Natural killer cell (primary cell): ENCODE results near the gene STK16. TPM values are rescaled to one million over a fixed set of nuclear protein-coding genes. Genes with fewer than 3 reads are reported as not detected.

Experiments
- ATAC-seq, 3 donors: fragments of 150-1000 bp in 2 of 3; fragments of 200-7000 bp in 1 of 3; cut with Tn5 transposase; 1 replicate in 1 of 3; 2 replicates in 2 of 3; pipeline ENCODE4 v1.10.0; 2021; ENCODE audit warnings: mild to moderate bottlenecking in 2 of 3, moderate library complexity in 2 of 3
- DNase-seq, 2 donors: peaks; one replicate each; pipeline versions ENCODE4 v3.0.0 to v3.0.0-alpha.2; 2013 to 2021; ENCODE audit warnings: mixed read lengths in 1 of 2
- H3K27ac ChIP-seq: one replicate; pipeline ENCODE4 v1.5.1; 2013; ENCODE audit warnings: mild to moderate bottlenecking, low read length
- H3K27me3 ChIP-seq: one replicate; pipeline ENCODE4 v1.6.1; 2013; ENCODE audit warnings: low read length; ENCODE audit not compliant: control insufficient read depth, insufficient read depth
- H3K36me3 ChIP-seq: one replicate; pipeline ENCODE4 v1.6.1; 2013; ENCODE audit warnings: low read length; ENCODE audit not compliant: control insufficient read depth, insufficient read depth
- H3K4me1 ChIP-seq: one replicate; pipeline ENCODE4 v1.6.1; 2013; ENCODE audit warnings: low read length; ENCODE audit not compliant: control insufficient read depth, insufficient read depth
- H3K4me3 ChIP-seq: one replicate; pipeline ENCODE4 v1.5.1; 2013; ENCODE audit warnings: low read length
- H3K9me3 ChIP-seq: one replicate; pipeline ENCODE4 v1.6.1; 2013; ENCODE audit warnings: low read length; ENCODE audit not compliant: control insufficient read depth, insufficient read depth
- H3K27ac Mint-ChIP-seq, 2 donors: one replicate each; pipeline ENCODE4 v1.8.0; 2022; ENCODE audit warnings: mild to moderate bottlenecking in 2 of 2, mixed read lengths in 2 of 2, moderate library complexity in 1 of 2
- H3K27me3 Mint-ChIP-seq, 2 donors: one replicate each; pipeline ENCODE4 v1.8.0; 2022; ENCODE audit warnings: low read depth in 2 of 2, mixed read lengths in 2 of 2
- H3K36me3 Mint-ChIP-seq: one replicate; pipeline ENCODE4 v1.8.0; 2022; ENCODE audit warnings: mixed read lengths
- H3K4me1 Mint-ChIP-seq, 2 donors: one replicate each; pipeline ENCODE4 v1.8.0; 2022; ENCODE audit warnings: mixed read lengths in 2 of 2
- H3K4me3 Mint-ChIP-seq: one replicate; pipeline ENCODE4 v1.8.0; 2022; ENCODE audit warnings: mild to moderate bottlenecking, moderate library complexity, mixed read lengths
- H3K9me3 Mint-ChIP-seq, 2 donors: one replicate each; pipeline ENCODE4 v1.8.0; 2022; ENCODE audit warnings: mixed read lengths in 2 of 2
- WGBS: methylation state at CpG from one replicate; pipeline ENCODE4 v1.1.7; 2013; ENCODE audit warnings: missing lambda C conversion rate; ENCODE audit not compliant: insufficient coverage; 5-methylcytosine and 5-hydroxymethylcytosine counted together
- intact Hi-C: fragments of 100-400 bp; cut with micrococcal nuclease; formaldehyde crosslinking; loops from one replicate; pipeline ENCODE4 v1.14.2; 2022
- total RNA-seq, 4 donors: library from RNA; stranded (reverse); fragments of 120-200 nt in 1 of 4; gene quantifications; one replicate each; pipeline versions ENCODE4 v1.2.3 to v1.2.4, GENCODE V29; 2013 to 2022
- TF ChIP-seq, protein P1 (sequence below): fragments of 200-600 bp; IDR thresholded peaks from one replicate; pipeline ENCODE4 v1.8.0; 2022; ENCODE audit warnings: antibody characterized with exemption

The STK16 gene
- total RNA-seq, 3 donors from 2014 or later (not counting 1 experiment from before 2014, with no cell fraction given): 28.7 to 32.5 (median 32.4) TPM

DNA sequence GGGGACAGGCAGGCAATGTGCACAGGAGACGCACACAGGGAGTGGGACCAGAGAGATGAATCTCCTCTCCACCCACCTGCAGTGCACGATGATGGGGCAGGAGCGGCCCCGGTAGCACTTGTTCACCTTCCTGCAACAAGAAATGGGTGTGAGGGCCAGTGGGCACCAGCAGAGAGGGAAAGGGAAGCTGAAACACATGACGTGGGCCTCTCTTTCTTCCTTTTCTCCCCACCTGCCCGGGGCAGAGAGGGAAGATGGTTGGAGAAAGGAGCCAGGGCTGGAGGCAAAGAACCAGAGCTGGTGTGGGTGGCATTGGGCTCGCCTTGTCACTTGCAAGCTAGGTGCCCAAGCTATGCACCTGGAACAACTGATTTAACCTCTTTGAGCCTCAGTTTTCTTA, 46.1 kb downstream of the STK16 start:
- intact Hi-C loops: no loop called here
- Mint-ChIP-seq H3K4me1 (peaks cover 6 to 17% of the 10 kb centered on the region in 2 donors), H3K4me3 (no peak overlapping the region), H3K36me3 (no peaks in the 10 kb centered on the region), H3K27me3 (peaks cover 0 to under 1% of the 10 kb centered on the region in 2 donors), H3K9me3 (no peaks in the 10 kb centered on the region), H3K27ac (peak overlapping the region in 1 of 2 donors; percentile 31)
- no peak for ATAC-seq
- H3K36me3 ChIP-seq: peaks cover 5% of the 10 kb centered on the region
- no peaks in the 10 kb centered on the region for H3K9me3 ChIP-seq
- H3K27ac ChIP-seq: no peak overlapping the region
- no peak for DNase-seq
- TF ChIP-seq, protein P1, sequence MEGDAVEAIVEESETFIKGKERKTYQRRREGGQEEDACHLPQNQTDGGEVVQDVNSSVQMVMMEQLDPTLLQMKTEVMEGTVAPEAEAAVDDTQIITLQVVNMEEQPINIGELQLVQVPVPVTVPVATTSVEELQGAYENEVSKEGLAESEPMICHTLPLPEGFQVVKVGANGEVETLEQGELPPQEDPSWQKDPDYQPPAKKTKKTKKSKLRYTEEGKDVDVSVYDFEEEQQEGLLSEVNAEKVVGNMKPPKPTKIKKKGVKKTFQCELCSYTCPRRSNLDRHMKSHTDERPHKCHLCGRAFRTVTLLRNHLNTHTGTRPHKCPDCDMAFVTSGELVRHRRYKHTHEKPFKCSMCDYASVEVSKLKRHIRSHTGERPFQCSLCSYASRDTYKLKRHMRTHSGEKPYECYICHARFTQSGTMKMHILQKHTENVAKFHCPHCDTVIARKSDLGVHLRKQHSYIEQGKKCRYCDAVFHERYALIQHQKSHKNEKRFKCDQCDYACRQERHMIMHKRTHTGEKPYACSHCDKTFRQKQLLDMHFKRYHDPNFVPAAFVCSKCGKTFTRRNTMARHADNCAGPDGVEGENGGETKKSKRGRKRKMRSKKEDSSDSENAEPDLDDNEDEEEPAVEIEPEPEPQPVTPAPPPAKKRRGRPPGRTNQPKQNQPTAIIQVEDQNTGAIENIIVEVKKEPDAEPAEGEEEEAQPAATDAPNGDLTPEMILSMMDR: no peak
- WGBS: 100% methylated on average over 2 of the region's 7 CpGs
- H3K4me1 ChIP-seq: peaks cover 10% of the 10 kb centered on the region
- no peaks in the 10 kb centered on the region for H3K27me3 ChIP-seq
- H3K4me3 ChIP-seq: no peak overlapping the region

DNA sequence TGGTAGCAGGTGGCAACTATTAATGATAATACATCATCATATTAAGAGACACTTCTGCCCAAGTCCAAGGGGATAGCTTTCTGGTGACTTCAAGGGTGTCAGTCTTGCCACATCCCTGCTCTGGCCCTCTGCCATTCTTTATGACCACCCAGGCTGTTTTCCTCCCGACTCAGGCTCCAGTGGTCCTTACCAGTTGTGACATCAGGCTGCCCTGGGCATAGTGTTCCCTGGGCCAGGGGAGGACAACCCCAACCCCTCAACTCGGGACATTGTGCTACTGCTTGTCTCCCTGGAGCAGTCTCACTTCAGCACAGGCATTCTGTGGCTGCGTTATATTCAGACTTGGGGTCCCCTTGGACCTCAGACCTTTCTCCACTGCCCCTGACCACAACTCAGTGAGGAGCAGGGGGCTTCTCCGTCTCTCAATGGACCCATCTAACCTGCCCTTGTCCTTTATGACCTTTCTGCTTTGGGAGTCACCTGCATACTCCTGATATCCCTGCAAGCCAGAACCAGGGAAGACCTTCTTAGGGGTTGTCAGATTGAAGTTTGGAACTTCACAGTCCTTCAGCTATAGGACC, 46.7 kb downstream of the STK16 start:
- Mint-ChIP-seq H3K27me3 (peaks cover 0 to 2% of the 10 kb centered on the region in 2 donors), H3K9me3 (no peaks in the 10 kb centered on the region), H3K4me1 (peaks cover 6 to 17% of the 10 kb centered on the region in 2 donors), H3K4me3 (no peak overlapping the region), H3K36me3 (no peaks in the 10 kb centered on the region), H3K27ac (no peak overlapping the region)
- Histone ChIP-seq H3K4me1 (peaks cover 10% of the 10 kb centered on the region), H3K36me3 (no peaks in the 10 kb centered on the region), H3K27me3 (no peaks in the 10 kb centered on the region), H3K9me3 (no peaks in the 10 kb centered on the region), H3K27ac (no peak overlapping the region), H3K4me3 (no peak overlapping the region)
- TF ChIP-seq, protein P1: no peak
- ATAC-seq (no peak), DNase-seq (no peak)
- WGBS: 83% methylated on average over 4 of the region's 4 CpGs
- intact Hi-C loops: no loop called here

DNA sequence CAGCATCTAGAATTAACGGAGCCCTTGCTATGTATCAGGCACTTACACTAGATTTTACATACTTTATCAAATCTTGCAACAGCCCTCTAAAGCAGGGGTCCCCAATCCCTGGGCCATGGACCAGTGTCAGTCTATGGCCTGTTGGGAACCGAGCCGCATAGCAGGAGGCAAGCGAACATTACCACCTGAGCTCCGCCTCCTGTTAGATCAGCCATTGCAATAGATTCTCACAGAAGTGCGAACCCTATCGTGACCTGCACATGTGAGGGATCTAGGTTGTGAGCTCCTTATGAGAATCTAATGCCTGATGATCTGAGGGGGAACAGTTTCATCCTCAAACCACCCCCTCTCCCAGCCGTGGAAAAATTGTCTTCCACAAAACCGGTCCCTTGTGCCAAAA, 47.3 kb downstream of the STK16 start:
- peaks cover 0 to 2% of the 10 kb centered on the region in 2 donors for H3K27me3 Mint-ChIP-seq
- ATAC-seq (no peak), DNase-seq (no peak)
- Histone ChIP-seq H3K4me3 (no peak overlapping the region), H3K9me3 (no peaks in the 10 kb centered on the region), H3K27ac (no peak overlapping the region), H3K4me1 (peaks cover 10% of the 10 kb centered on the region), H3K36me3 (no peaks in the 10 kb centered on the region), H3K27me3 (no peaks in the 10 kb centered on the region)
- intact Hi-C loops: no loop called here
- peaks cover 6 to 17% of the 10 kb centered on the region in 2 donors for H3K4me1 Mint-ChIP-seq
- no peaks in the 10 kb centered on the region for H3K36me3 Mint-ChIP-seq
- no peaks in the 10 kb centered on the region for H3K9me3 Mint-ChIP-seq
- 95% methylated on average over 8 of the region's 9 CpGs for WGBS
- TF ChIP-seq, protein P1: no peak
- H3K4me3 Mint-ChIP-seq: no peak overlapping the region
- no peak overlapping the region for H3K27ac Mint-ChIP-seq

DNA sequence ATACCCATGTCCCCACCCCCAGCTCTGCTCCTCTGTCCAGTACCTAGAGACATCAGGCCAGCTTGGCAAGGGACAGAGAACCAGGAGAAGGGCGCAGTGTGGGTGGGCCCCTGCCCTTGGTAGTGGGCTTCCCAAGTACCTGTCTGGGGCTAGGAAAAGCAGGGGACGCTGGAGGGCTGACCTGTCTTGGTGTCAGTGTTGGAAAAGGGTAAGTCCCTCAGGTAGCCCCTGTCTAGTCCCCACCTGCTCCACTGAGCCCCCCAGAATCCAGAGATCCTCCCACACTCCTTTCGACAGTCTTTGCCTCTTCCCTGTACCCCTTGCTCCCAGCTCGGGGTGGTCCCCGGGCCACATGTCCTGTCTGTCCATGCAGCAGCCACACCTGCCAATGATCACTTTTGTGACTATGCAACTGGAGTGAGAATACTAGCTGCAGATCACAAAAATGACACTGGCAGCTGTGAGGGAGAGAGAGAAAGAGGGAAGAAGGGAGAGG, 48.5 kb downstream of the STK16 start:
- Mint-ChIP-seq H3K27ac (peak overlapping the region; percentile 78 to 80), H3K27me3 (peaks cover 0 to 2% of the 10 kb centered on the region in 2 donors), H3K9me3 (no peaks in the 10 kb centered on the region), H3K4me1 (peaks cover 6 to 17% of the 10 kb centered on the region in 2 donors), H3K36me3 (no peaks in the 10 kb centered on the region), H3K4me3 (peak overlapping the region; percentile 73)
- no peak overlapping the region for H3K27ac ChIP-seq
- no peaks in the 10 kb centered on the region for H3K9me3 ChIP-seq
- WGBS: 91% methylated on average over 5 of the region's 5 CpGs
- DNase-seq (peak in 1 of 2 donors; percentile 13), ATAC-seq (no peak)
- intact Hi-C loops: no loop called here
- TF ChIP-seq, protein P1: no peak
- H3K4me1 ChIP-seq: peaks cover 11% of the 10 kb centered on the region
- H3K27me3 ChIP-seq: no peaks in the 10 kb centered on the region
- no peaks in the 10 kb centered on the region for H3K36me3 ChIP-seq
- no peak overlapping the region for H3K4me3 ChIP-seq
